Erythroblast (primary cell): ENCODE data around the gene SHBG.

Source experiments
- GATA1 ChIP-seq: IDR thresholded peaks from 2 replicates; pipeline ENCODE4 v1.6.1; 2011; ENCODE audit warnings: low read depth, mild to moderate bottlenecking, control low read depth, low read length, moderate library complexity
- POLR2A ChIP-seq: IDR thresholded peaks from 2 replicates; pipeline ENCODE4 v1.6.1; 2011; ENCODE audit warnings: mild to moderate bottlenecking, low read length

DNA sequence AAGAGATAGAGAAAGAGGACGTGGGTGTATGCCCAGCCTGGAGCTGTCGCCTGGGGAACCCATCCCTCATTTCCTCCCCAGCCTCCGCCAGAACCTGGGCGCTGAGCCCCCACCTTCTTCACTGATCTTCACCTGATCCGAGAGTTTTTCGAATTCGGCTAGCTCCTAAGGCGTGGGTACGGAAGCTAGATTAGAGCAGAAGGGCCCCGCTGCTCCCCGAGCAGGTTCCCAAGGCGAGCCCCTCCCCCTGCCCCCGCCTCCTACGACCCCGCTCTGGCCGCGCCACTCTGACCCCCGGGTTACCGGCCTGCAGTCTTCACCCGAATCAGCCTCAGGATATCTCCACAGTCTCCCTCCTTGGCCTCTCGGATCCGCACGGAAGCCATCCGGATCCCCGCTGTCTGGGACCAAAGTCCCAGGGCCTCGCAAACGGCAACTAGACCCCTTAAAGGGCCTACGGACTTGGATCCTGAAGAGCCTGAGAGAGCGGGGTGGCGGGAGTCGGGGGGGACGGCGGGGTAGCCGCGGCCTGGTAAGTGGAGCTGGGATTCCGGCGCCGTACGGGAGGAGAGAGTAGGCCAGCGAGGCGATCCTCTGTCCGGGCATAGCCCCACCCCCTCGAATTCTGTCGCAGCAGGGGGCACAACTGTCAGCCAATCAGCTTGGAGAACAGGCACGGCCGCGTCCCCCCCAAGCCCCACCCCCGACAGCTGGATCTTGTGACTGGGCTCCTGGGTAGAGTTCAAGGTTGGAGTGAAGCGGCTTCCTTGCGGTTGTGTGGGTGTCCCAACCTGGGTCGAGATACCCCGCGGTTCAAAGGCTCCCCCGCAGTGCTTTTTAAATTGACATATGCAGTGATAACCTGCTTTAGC is 2.4 kb upstream of the SHBG start, which contains the start of gene SAT2:
- TF ChIP-seq POLR2A, result peak; percentile 28
- no peak for TF ChIP-seq GATA1
